Activated T-cell treated with anti-CD3 and anti-CD28 coated beads for 24 hours (primary cell): Measurements from ENCODE around the gene CYB561D2.

ENCODE experiments used
- DNase-seq: peaks from one replicate; pipeline ENCODE4 v3.0.0-alpha.2; 2020; ENCODE audit warnings: low read depth

Gene CYB561D2

DNA sequence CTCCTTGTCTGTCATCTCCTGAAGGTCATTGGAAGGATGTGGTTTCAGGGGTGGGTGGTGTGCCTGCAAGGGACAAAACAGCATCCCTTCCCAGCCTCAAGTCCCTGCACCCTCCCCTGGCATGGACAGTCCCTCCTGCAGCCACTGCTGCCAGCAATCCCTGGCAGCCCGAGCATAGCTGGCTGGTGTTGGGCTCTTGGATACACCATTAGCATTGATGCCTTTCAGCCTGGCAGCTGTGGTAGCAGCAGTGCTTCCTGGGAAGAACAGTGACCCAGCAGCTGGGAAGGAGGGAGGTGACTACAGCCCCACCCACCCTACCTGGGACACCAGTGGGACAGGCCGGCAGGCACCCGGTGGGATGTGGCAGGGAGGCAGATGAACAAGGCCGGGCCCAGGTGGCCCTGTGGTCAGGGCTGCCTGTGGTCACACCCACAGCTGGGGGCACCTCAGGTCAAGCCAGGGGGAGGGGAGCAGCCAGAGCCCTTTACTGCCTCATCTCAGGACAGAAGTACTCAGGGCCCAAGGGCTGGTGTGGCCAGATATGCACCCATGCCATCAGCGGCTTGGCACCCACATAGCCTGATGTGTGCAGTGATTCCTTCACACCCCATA lies 41.5 kb downstream of the CYB561D2 start:
- no peak for DNase-seq

- no peak for DNase-seq
Measured at GRCh38 chr3:50393061-50393460, 42.4 kb downstream of the CYB561D2 start.

DNA sequence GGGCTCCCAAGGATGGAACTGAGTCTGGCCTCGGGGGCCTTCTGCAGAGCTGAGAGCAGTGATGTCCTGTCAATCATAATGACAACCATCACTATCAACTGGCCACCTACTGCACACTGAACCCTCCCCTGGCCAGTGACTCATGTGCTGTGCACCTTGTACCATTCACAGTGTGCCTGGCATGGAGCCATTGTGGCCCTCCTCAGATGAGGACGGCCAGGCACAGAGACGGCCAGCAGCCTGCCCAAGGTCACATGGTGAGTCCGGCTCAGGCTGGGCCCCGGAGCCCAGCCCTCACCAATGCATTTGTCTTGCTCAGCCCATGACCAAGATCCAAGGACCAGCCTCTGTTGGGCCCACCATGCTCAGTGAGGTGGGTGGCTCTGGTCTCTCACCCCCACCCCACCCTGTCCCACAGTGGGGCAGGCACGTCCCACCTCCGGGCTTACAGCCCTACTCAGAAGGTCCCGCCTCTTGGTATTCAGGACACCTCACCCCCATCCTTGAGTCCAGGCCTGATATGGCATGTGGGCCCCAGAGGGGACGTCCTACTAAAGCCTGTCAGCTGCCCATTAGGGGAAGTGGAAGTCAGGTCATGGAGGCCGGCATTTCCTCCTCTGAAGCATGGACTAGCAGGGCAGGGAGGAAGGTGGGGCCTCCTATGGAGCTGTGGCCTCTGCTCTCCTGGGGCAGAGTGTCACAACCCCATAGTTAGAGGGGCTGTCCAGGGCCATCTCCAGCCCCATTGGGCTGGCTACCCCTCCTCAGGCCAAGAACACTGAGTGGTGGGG lies 44.6 kb downstream of the CYB561D2 start:
- no peak for DNase-seq

DNA sequence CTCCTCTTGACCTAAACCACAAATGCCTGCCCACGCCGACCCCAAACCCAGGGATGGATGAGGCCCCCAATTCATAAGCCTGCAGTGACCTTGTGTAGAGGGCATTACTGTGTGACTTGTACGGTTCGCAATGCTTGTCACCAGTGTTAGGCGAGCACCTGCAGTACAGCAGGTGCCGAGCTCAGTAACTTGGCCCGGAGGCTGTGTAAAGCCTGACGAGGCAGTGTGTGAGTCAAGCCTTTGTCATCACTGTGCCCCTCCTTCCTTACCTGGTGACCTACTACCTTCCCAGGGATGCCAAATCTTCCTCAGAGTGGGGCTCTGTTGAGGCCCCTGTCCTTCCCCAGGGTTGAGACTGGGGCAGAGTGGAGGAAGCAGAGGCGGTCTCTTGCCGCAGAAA lies 45.8 kb downstream of the CYB561D2 start:
- no peak for DNase-seq

DNA sequence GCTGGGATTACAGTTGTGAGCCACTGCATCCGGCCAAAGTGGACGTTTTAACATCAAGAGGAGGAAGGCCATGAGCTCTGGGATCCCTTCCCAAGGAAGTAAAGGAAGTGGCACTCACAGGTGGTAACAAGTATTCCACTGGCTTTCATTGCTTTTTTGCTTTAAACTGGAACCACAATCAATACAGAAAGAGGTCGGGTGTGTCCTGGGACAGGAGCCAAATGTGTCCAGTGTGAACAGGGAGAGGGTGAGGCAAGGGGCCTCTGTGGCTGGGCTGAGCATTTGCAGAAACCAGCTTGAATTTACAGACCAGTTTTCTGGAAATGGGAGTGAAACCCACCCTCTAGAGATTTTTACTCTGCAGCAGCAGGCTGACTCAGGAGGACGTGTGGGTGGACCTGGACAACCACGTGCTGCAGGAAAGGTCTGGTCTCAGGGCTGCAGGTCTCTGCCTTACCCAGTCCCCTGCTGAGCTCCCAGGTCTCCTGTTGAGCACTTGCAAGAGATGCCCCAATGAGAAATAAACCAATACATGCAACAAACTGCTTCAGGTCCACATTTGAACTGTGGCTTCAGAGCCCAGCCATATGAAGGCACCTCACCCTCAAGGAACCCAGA lies 51.4 kb downstream of the CYB561D2 start:
- no peak for DNase-seq
